IPS-18c (cell line): ENCODE data around the gene NR2F1-AS1.

Experiments used
- H3K4me3 ChIP-seq: 2 replicates; pipeline ENCODE4 v1.7.0; 2013; ENCODE audit warnings: low read depth, mild to moderate bottlenecking, low read length, moderate library complexity; ENCODE audit not compliant: insufficient read depth
- H3K9me3 ChIP-seq: one replicate; pipeline ENCODE4 v1.6.1; 2013; ENCODE audit warnings: mild to moderate bottlenecking, low read length, moderate library complexity; ENCODE audit not compliant: control insufficient read depth, insufficient read depth

Gene NR2F1-AS1

DNA sequence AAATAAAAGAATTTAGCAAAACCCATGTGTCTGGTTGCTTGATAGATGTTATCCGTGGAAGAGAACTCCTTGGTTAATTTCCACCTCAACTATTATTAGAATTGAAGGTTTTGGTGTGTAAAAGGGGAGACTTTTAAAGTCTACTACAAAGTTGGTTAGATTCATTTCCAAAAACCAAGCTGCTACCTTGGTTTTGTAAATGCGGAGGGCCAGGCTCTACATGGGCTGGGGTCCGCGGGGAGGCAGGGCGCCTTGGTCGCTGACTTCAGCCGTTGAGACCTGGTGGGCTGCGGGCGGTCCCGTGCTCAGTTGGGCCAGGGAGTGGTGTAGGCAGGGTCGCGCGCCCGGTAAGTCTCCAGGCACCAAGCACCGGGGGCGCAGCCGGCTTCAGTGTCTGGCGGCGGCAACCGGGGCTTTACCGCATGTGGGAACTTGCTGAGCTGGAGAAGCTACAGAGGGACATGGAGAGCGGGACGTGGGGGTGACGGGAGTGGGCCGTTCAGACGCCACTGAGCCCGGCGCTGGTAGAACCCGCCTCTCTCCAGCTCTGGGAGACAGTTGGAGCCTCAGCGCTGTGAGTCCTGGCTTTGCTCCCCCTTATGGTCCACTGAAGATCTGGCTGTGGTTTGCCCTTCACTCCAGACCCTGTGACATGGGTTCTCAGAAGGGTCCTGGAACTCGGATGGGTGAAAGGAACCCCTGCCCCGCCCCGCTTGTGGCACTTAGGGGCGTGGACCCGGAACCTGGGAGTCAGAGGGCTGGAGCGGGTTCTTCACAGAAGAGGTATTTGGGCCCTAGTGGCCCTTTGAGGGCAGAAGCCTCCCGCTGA lies 13.8 kb upstream of the NR2F1-AS1 start:
- no peak overlapping the region for H3K4me3 ChIP-seq
- peaks cover 4% of the 10 kb centered on the region for H3K9me3 ChIP-seq

DNA sequence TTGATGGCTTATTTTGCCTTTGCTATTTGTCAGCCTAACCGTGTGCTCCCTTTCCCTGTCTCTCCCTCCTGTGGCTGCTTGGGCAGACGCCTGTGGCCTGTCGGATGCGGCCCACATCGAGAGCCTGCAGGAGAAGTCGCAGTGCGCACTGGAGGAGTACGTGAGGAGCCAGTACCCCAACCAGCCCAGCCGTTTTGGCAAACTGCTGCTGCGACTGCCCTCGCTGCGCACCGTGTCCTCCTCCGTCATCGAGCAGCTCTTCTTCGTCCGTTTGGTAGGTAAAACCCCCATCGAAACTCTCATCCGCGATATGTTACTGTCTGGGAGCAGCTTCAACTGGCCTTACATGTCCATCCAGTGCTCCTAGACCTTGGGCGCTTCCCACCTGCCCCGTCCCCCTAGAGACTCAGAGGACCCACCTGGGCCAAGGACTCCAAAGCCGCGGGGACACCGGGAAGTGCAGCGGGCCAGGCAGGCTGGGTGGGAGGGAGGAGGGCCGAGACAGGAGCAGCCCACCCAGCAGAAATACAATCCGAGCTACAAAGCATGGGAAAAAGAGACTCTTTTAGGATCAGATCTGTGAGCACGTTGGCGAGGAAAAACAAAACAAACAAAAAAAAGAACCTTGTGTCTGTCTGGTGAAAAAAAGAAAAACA lies 12.6 kb upstream of the NR2F1-AS1 start:
- Histone ChIP-seq H3K9me3 (peaks cover 4% of the 10 kb centered on the region), H3K4me3 (peak overlapping the region; percentile 17; the same call in 1 of the 2 replicates)

DNA sequence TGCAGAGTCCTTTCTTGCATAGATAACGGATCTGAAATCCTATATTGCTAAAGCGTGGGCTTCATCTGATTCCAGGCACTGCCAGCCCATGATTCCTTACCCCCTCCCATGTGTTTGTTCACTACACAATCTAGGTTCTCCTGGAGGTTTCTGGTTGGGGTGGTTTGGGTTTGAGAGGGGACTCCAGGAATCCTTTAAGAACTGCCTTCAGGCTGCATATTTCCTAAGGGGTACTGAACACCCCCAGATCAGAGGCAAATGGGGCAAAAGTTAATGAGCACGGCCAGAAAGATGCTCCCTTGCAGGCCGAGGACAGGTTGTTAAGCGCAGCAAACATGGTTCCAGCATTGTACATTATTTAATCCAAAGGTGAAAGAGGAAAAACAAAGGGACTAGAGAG lies 11.9 kb upstream of the NR2F1-AS1 start:
- Histone ChIP-seq H3K4me3 (no peak overlapping the region), H3K9me3 (peaks cover 4% of the 10 kb centered on the region)

DNA sequence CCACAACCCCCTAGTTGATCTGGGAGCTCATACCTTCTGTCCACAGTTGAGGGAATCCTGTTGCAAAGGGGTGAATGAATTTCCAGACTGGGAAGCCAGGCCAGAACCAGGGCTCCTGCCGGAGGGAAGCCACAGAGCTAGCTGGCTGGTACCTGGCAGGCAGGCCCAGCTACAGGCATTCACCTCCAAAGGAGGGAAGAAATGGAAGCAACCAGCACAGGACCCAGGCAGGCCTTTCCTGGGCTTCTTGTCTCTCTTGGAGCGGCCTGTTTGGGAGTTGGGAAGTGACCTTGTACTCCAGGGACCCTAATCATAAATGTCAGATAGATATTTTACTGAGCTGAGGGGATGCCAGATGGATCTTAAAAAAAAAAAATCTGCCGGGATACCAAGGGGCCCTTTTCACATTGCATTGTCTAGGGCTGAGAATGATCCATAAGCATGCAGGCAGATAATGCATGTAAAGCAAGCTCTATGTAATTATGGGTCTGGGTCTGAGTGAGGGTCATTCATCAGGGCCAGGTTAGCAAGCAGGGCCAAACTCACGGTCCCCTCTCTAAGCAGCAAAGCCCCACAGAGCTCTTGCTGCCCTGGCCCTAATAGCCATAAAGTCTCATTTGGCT lies 10.4 kb upstream of the NR2F1-AS1 start:
- Histone ChIP-seq H3K9me3 (peaks cover 2% of the 10 kb centered on the region), H3K4me3 (no peak overlapping the region)

DNA sequence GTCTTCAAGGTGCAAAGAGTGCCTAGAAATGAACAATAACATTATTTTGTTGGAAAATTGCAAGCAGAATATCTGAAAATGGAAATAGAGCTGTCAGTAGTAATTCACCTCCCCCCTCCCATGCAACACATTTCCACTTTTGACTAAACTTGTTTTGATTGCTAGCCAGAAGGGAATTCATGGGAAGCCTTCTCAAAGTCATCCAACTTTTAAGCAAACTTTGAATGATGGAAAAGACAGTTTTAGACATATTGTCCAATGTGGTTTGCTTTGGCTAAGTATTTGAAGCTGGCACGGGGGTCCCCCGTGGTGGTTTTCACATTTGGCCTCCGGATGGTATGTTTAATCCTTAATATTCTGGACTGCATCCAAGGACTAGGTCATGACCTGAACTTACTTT lies 9.5 kb upstream of the NR2F1-AS1 start:
- peaks cover 2% of the 10 kb centered on the region for H3K9me3 ChIP-seq
- H3K4me3 ChIP-seq: no peak overlapping the region

DNA sequence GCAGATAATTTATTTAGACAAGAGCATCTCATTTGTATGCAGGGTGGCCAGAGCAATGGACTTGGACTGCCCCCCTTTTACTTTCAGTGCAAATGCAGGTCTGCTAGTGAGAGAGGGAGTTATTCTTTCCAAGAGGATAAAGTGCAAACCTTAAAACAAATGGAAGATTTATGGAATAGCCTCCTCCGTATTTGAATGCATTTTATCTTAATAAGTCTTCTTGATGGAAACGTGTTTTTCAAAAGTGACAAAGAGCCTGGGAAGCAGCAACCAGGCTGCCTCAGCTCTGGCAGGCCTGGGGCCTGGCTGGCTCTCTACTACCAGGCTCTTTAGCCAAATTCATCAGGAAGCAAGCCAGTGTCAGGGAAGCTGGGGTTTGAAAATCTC lies 8.8 kb upstream of the NR2F1-AS1 start:
- peaks cover under 1% of the 10 kb centered on the region for H3K9me3 ChIP-seq
- H3K4me3 ChIP-seq: no peak overlapping the region

DNA sequence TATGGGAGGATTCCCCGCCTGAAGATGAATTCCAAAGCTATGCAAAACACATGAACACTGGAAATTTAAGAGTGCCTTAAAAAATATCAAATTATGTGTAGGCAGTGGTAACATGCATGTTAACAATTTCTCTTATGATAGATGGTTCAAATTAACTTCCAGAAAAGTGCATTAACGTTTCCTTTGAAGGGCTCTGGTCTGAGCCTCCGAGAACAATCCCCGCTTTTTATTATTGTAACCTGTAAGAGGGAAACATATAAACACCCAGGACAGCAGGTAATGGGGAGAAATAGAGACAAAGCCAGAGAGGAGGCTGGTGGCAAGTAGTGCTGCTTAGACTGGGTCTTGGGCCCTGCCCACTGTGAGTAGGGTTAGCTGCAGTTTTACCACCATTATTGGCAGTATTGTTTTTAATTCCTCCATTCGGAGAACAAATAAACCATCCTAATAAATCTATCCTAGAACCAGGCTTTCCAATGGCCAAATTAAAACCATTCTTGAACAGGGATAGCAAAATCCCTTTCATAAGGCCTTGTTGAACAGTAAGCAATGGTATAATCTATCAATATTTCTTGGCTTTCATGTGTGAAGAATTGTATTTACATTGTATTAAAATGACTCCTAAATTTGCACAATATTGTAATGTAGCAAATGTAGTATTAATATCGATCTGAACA lies 8.3 kb upstream of the NR2F1-AS1 start:
- Histone ChIP-seq H3K4me3 (peak overlapping the region; percentile 15; the same call in 1 of the 2 replicates), H3K9me3 (no peaks in the 10 kb centered on the region)

DNA sequence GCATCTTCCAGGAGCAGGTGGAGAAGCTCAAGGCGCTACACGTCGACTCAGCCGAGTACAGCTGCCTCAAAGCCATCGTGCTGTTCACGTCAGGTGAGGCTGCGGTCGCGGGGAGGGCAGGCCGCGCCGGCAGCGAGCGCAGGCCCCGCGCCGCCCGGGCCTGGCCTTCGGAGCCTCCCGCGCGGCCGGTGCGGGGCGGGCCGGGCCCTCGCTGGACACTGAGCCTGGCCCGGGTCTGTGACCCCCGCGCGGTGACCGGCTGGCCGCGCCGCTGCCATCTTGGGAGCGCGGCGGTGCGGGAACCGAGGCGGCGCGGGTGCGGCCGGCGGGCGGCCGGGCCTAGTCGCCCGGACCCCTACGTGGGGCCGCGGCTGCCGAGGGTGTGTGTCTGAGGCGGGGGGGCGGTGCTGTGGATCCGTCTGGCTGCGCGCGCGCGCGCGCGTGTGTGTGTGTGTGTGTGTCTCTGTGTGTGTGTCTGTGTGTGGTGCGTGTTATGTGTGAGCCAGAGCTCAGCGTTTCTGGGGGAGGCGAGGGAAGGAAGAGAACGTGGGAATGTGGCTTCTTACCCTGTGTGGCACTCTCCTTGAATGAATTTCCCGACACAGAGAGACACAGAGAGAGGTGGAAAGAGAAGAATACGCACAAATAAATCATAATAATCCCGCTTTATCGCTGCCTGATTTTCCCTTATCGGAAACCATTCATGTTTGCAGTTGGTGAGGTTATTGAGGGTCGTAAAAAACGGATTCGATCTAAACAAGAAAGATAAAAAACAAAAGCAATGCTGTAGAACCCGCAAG lies 7.5 kb upstream of the NR2F1-AS1 start:
- Histone ChIP-seq H3K4me3 (peak overlapping the region; percentile 34; the same call in 1 of the 2 replicates), H3K9me3 (no peaks in the 10 kb centered on the region)

DNA sequence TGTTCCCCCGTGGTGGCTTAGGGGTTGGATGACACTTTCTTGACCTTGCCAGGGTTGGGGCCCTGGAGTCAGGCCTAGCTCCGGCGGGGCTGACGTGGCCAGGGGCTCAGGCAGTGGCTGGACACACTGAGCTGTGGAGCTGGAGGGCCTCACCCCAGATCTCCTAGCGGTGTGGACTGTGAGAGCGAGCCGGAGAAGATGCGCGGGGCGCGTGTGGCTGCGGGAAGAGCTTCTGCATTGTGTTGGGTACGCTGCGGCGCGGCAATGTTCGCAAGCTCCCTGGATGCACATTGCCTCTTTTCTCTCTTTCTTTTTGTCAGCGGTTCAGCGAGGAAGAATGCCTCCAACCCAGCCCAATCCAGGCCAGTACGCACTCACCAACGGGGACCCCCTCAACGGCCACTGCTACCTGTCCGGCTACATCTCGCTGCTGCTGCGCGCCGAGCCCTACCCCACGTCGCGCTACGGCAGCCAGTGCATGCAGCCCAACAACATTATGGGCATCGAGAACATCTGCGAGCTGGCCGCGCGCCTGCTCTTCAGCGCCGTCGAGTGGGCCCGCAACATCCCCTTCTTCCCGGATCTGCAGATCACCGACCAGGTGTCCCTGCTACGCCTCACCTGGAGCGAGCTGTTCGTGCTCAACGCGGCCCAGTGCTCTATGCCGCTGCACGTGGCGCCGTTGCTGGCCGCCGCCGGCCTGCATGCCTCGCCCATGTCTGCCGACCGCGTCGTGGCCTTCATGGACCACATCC lies 6.8 kb upstream of the NR2F1-AS1 start:
- Histone ChIP-seq H3K9me3 (no peaks in the 10 kb centered on the region), H3K4me3 (peak overlapping the region; percentile 34; the same call in 1 of the 2 replicates)

DNA sequence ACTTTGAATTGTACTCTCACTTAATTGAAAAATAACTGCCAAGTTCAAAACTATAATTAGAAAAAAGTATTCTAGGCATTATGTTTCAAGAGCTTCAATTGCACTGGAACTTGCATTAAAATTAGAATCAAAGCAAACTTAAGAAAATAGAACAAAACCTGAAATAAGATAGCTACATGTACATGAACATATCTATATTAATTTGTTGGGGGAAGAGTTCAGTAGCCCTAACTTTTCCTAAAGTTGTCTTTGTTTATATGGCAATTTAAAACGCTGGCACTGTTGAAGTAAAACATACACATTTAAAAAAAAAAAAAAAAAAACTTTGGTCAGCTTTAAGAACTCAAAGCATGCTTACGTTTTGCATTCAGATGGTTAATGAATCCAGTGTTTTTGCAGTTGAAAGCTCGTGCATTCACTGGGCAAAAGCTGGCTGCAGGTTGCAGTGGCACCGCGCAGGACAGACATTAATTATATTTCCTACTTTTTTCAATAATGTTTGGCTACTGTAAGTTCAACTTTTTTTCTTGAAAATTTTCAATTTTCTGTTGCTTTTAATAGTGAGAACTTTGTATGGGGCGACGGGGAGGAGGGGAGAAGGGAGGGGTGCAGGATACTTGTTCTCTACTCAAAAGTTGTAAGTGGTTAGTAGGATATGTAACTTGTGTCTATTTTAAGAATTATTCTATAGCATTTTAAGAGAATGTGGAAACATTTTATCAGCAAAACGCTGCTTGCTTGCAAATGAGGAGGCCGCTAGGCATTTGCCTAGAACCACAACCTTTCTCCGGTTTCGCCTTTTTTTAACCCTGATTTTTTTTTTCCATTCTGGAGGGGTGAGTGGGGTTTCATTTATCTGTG lies 5.9 kb upstream of the NR2F1-AS1 start:
- H3K4me3 ChIP-seq: no peak overlapping the region; the same call in 1 of the 2 replicates
- no peaks in the 10 kb centered on the region for H3K9me3 ChIP-seq

DNA sequence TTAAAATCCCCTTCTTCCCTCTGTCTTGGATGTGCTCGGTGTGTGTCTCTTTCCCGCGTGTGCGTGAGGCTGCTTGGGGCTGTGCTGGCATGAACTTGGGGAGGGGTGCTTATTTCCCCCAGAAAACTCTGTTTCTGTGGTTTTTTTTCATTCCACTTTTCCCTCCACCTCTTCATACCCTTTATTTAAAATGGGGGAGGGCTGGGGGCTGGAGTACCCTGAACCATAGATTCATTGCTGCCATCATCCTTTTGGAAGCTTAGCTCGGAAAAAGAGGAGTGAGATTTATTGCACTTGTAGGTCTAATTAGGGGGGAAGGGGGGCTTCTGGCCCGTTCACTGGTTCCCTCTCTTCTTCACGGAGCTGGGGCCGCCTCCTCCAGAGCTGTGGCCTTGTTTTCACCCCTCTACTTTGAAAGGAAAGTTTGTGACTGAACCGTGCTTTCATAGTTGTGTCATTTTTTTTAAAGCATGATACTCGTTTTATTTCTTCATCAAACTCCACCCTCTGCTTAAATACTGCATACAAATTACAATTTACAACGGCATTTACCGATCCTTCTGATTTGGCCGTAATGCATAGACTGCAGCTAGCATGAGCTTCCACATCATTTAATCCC lies 4.9 kb upstream of the NR2F1-AS1 start:
- H3K4me3 ChIP-seq: peak overlapping the region; percentile 41; the same call in 1 of the 2 replicates
- H3K9me3 ChIP-seq: peaks cover 2% of the 10 kb centered on the region

DNA sequence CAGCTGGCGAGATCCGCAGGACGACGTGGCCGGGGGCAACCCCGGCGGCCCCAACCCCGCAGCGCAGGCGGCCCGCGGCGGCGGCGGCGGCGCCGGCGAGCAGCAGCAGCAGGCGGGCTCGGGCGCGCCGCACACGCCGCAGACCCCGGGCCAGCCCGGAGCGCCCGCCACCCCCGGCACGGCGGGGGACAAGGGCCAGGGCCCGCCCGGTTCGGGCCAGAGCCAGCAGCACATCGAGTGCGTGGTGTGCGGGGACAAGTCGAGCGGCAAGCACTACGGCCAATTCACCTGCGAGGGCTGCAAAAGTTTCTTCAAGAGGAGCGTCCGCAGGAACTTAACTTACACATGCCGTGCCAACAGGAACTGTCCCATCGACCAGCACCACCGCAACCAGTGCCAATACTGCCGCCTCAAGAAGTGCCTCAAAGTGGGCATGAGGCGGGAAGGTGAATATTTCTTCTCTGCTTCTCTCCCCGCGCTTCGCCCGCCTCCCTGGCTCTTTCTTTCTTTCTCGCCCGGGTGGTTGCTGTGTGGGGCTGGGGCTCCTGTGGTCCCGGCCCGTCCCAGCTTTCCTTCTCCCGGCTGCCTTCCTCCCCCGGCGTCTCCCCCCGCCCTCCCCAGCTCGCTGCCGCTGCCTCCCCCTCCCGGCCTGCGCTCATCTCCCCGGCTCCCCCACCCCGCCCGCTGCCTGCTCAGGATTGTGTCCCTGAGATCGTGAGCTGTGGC lies 4.2 kb upstream of the NR2F1-AS1 start:
- H3K4me3 ChIP-seq: peak overlapping the region; percentile 41
- peaks cover 2% of the 10 kb centered on the region for H3K9me3 ChIP-seq

DNA sequence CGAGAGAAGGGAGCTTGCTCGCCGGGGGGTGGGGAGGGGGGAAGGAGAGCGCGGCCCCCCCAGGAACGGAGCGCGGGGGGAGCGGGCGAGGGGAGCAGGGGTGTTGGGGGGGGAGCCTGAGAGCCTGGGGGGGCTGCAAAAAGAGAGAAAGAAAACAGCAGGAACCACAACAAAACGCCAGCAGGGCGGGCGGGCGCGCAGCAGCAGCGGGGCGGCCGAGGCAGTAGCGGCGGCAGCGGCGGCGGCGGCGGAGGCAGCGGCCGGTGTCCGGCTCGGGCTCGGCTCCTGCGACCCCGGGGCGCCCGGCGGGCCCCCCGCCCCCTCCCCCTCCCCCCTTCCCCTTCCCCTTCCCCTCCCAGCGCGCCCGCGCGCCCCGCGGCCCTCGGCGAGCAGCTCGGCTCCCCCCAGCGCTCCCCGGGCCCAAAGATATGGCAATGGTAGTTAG lies 3.6 kb upstream of the NR2F1-AS1 start:
- Histone ChIP-seq H3K4me3 (no peak overlapping the region; the same call in 1 of the 2 replicates), H3K9me3 (peaks cover 2% of the 10 kb centered on the region)
